ENCODE results near the gene SHROOM3.

- TF ChIP-seq GATA3 (IDR thresholded peaks at IDR 0.05; ENCODE audit: low read depth, low read length) (no peak), GATA2 (IDR thresholded peaks at IDR 0.05; ENCODE audit: low read depth, low read length) (no peak)
Measured at GRCh38 chr4:76823495-76823894, 388.5 kb downstream of the SHROOM3 start.

All from SH-SY5Y (cell line).